OCI-LY3 (cell line): Measurements from ENCODE around the gene FREM2.

Source experiments
- H2AFZ ChIP-seq: fragments of 200-600, 300-600 bp; shearing (Covaris generic); 2 replicates; pipeline ENCODE4 v1.6.0; 2014; ENCODE audit warnings: antibody characterized with exemption, low read depth, low read length
- H3K27ac ChIP-seq: fragments of 200-600, 300-600 bp; sonication (generic); 2 replicates; pipeline ENCODE4 v1.5.1; 2014; ENCODE audit warnings: mild to moderate bottlenecking, low read length, moderate library complexity, mixed read lengths
- H3K27me3 ChIP-seq: fragments of 200-600, 300-600 bp; sonication (generic); 2 replicates; pipeline ENCODE4 v1.6.1; 2014; ENCODE audit warnings: low read depth, low read length, mixed read lengths
- H3K36me3 ChIP-seq: fragments of 200-600, 300-600 bp; sonication (generic); replicated peaks from 2 replicates; pipeline ENCODE3; 2014; ENCODE audit warnings: low read depth, low read length, mixed read lengths
- H3K4me1 ChIP-seq: fragments of 300-600, 200-600 bp; sonication (generic); 2 replicates; pipeline ENCODE4 v1.6.1; 2014; ENCODE audit warnings: low read length, mixed read lengths
- H3K4me2 ChIP-seq: fragments of 200-600, 300-600 bp; sonication (generic); 2 replicates; pipeline ENCODE4 v1.6.1; 2014; ENCODE audit warnings: low read length, mixed read lengths
- H3K4me3 ChIP-seq: fragments of 300-600, 200-600 bp; sonication (generic); 2 replicates; pipeline ENCODE4 v1.5.1; 2014; ENCODE audit warnings: antibody characterized with exemption, mild to moderate bottlenecking, low read length, moderate library complexity
- H3K79me2 ChIP-seq: fragments of 300-600, 200-600 bp; shearing (Covaris generic); 2 replicates; pipeline ENCODE4 v1.6.1; 2014; ENCODE audit warnings: mild to moderate bottlenecking, low read length, mixed read lengths
- H3K9ac ChIP-seq: fragments of 300-600, 200-600 bp; shearing (Covaris generic); 2 replicates; pipeline ENCODE4 v1.6.0; 2014; ENCODE audit warnings: mild to moderate bottlenecking, low read length, moderate library complexity
- H3K9me3 ChIP-seq: fragments of 200-600, 300-600 bp; shearing (Covaris generic); 2 replicates; pipeline ENCODE4 v1.6.1; 2014; ENCODE audit warnings: low read length, mixed read lengths; ENCODE audit not compliant: insufficient read depth
- H4K20me1 ChIP-seq: fragments of 200-600, 300-600 bp; sonication (generic); 2 replicates; pipeline ENCODE4 v1.6.1; 2016; ENCODE audit warnings: low read length, mixed read lengths; ENCODE audit not compliant: insufficient read depth
- CTCF ChIP-seq: fragments of 200-600, 300-600 bp; sonication (generic); IDR thresholded peaks from 2 replicates; pipeline ENCODE4 v1.5.1; 2014; ENCODE audit warnings: antibody characterized with exemption, low read length, low read depth
- EZH2phosphoT487 ChIP-seq: fragments of 200-600 bp; shearing (Covaris generic); IDR thresholded peaks from 2 replicates; pipeline ENCODE4 v1.6.1; 2018; ENCODE audit warnings: antibody characterized with exemption, mixed run types, low read depth

Gene FREM2

GRCh38 chr13:38700051-38700450, 13.2 kb downstream of the FREM2 start:
- no peaks in the 10 kb centered on the region for H3K27me3 ChIP-seq
- H3K27ac ChIP-seq, result no peak overlapping the region
- no peak overlapping the region for H3K4me2 ChIP-seq
- no peaks in the 10 kb centered on the region for H4K20me1 ChIP-seq
- no peak overlapping the region for H3K4me3 ChIP-seq
- no peak for TF ChIP-seq EZH2phosphoT487
- no peak for TF ChIP-seq CTCF
- no peak overlapping the region for H2AFZ ChIP-seq
- no peaks in the 10 kb centered on the region for H3K4me1 ChIP-seq
- H3K36me3 ChIP-seq, result no peaks in the 10 kb centered on the region
- H3K9ac ChIP-seq, result no peak overlapping the region
- no peaks in the 10 kb centered on the region for H3K9me3 ChIP-seq
- no peaks in the 10 kb centered on the region for H3K79me2 ChIP-seq

- H3K4me2 ChIP-seq, result no peak overlapping the region
- H3K79me2 ChIP-seq, result no peaks in the 10 kb centered on the region
- H3K9ac ChIP-seq, result no peak overlapping the region
- H3K27me3 ChIP-seq, result no peaks in the 10 kb centered on the region
- H3K36me3 ChIP-seq, result no peaks in the 10 kb centered on the region
- no peaks in the 10 kb centered on the region for H3K9me3 ChIP-seq
- no peaks in the 10 kb centered on the region for H4K20me1 ChIP-seq
- no peak for TF ChIP-seq EZH2phosphoT487
- no peak for TF ChIP-seq CTCF
- H3K27ac ChIP-seq, result no peak overlapping the region
- H3K4me3 ChIP-seq, result no peak overlapping the region
- no peaks in the 10 kb centered on the region for H3K4me1 ChIP-seq
- H2AFZ ChIP-seq, result no peak overlapping the region
Measured at GRCh38 chr13:38702669-38703068, 15.8 kb downstream of the FREM2 start.

- no peak overlapping the region for H2AFZ ChIP-seq
- H3K79me2 ChIP-seq, result no peaks in the 10 kb centered on the region
- no peak overlapping the region for H3K9ac ChIP-seq
- no peaks in the 10 kb centered on the region for H3K27me3 ChIP-seq
- no peak for TF ChIP-seq CTCF
- TF ChIP-seq EZH2phosphoT487, result no peak
- no peaks in the 10 kb centered on the region for H3K4me1 ChIP-seq
- H3K9me3 ChIP-seq, result no peaks in the 10 kb centered on the region
- no peaks in the 10 kb centered on the region for H3K36me3 ChIP-seq
- H4K20me1 ChIP-seq, result no peaks in the 10 kb centered on the region
- no peak overlapping the region for H3K4me3 ChIP-seq
- H3K4me2 ChIP-seq, result no peak overlapping the region
- no peak overlapping the region for H3K27ac ChIP-seq
Measured at GRCh38 chr13:38703255-38703654, 16.4 kb downstream of the FREM2 start.

GRCh38 chr13:38705365-38705764, 18.5 kb downstream of the FREM2 start:
- Histone ChIP-seq H3K4me1 (no peaks in the 10 kb centered on the region), H2AFZ (no peak overlapping the region), H3K4me3 (no peak overlapping the region), H3K9ac (no peak overlapping the region), H3K79me2 (no peaks in the 10 kb centered on the region), H3K27me3 (no peaks in the 10 kb centered on the region), H3K27ac (no peak overlapping the region), H3K9me3 (no peaks in the 10 kb centered on the region), H3K36me3 (no peaks in the 10 kb centered on the region), H3K4me2 (no peak overlapping the region), H4K20me1 (no peaks in the 10 kb centered on the region)
- no peak for TF ChIP-seq CTCF
- TF ChIP-seq EZH2phosphoT487, result no peak
